CD4-positive, alpha-beta T cell treated with Interleukin-10 for 1 hour (primary cell): ENCODE data around the gene DOCK4.

Source experiments
- DNase-seq: peaks from one replicate; pipeline ENCODE4 v3.0.0-alpha.2; 2020

Gene DOCK4

DNA sequence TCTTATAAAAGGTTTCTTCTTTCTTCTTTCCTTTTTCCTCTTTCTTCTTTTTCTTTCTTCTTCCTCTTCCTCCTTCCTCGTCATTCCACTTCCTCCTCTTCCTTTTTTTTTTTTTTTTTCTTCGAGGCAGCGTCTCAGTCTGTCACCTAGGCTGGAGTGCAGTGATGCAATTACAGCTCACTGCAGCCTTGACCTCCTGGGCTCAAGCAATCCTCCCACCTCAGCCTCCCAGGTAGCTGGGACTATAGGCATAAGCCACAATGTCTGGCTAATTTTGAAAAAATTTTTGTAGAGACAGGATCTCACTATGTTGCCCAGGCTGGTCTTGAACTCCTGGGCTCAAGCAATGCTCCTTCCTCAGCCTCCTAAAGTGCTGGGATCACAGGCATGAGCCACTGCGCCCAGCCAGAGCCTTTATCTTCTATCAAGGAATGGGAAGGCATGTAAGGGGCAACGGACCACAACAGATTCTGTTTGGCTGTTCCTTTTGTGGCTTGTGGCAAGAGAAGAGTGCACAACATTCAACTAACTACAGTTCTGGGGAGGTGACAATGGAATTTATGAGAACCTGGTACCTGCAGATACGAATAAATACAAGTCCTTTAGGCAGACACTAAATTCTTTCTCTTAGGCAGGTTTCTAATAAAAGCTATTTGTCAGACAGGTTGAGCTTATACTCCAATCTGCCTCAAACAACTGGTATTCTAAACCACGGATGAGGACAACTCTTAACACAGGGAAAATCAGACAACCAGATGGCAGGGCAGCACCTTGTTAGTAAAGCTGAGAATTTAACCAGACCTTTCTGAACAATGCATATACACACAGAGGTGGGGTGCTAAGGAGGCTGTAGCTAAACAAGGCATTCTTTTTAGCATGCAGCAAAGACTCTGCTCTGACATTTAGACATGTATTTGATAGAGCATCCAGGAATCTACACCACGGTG, 100.3 kb downstream of the DOCK4 start:
- DNase-seq = no peak

DNA sequence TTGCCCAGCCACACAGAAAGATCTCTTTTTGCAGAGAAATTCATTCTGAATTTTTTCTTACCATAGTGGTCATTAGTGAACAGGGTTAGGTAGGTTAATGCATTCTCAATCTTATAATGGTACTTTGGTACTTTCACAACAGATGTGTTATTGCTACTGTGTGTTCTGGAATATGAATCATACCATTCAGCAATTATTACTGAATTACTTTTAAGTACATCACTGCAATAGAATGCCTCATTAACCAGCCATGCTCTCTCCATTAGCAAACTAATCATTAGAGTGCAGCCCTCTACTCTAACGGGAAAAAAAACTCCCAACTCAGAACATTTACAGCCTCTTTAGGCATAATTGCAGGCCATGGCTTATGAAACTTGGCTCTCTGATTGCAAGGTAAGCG, 102.1 kb downstream of the DOCK4 start:
- DNase-seq = no peak

DNA sequence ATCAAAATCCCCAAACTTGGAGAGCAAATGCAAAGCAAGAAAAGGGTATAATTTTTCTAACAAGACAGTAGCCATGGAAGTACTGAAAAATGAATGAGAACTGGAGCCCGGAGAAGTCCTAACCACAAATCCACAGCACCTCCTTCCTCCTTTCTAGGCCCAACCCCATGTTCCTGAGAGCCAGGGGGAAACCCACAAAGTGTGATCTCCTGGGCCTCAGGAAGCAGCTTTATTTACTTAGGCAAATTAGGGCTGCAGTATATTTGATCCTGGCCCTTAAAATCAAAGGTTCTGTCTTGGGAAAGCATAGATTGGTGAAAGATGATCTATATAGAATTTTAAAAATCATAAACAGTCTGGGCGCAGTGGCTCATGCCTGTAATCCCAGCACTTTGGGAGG, 103.0 kb downstream of the DOCK4 start:
- DNase-seq = no peak

DNA sequence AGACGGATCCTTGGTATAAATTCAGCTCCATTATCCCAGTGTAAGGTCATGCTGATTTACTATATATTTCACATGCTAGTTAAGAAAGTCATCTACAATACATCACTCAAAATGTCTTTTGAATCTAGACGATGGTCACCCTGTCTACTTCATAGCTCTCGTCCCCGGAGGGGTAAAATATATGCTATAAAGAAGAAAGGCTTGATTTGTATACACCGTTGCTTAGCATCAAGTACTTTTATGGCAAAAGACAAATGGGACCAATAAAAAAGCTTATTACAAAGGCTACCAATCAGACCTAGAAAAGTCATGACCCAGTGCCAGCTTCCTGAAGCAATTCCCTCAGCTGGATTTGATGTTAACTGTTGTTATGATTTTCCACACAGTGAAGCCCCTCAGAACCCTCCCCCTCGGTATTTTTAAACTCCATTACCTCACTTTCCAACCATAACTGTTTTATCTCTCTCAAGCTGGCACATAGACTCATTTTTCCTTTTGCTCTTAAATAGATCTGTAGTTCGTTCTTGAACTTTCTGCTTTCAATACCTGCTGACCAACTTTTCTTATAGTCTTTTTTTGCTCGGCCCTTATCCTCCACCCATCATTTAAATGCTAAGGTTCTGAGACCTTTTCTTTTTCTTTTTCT, 104.9 kb downstream of the DOCK4 start:
- no peak for DNase-seq

DNA sequence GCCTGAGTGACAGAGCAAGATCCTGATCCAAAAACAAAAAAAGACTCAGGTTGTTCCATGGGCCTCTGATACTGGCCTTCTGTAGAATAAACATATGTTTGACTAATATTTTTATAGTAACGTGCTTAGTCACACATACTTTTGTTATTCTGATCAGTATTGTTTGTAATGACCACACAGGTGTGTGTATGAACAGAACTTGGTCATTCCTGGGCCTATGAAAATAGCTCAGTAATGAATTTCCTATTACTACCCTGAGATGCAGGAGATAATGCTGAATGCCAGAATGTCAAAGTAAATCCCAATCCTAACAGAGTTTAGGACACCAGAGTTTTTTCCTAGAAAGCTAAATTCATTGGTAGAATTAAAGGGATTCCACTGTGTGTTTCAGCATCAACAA, 108.7 kb downstream of the DOCK4 start:
- DNase-seq = no peak

DNA sequence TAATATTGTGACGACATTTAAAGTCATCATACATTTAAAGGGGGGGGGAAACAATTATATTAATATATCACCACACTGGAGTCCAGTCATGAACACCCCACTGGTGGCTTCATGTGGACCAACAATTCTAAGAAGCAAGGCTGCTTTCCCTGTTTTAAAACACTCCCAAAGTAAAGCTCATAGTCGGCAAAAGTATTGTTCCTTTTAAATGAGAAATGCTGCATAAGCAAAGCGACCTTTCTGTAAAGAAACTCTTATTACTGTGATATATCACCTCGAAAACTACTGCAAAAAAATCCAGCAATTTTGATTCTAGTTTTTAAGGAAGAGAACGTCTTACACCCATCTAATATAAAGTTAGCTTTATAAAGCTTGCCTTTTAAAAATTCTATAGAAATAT, 112.8 kb downstream of the DOCK4 start:
- no peak for DNase-seq

DNA sequence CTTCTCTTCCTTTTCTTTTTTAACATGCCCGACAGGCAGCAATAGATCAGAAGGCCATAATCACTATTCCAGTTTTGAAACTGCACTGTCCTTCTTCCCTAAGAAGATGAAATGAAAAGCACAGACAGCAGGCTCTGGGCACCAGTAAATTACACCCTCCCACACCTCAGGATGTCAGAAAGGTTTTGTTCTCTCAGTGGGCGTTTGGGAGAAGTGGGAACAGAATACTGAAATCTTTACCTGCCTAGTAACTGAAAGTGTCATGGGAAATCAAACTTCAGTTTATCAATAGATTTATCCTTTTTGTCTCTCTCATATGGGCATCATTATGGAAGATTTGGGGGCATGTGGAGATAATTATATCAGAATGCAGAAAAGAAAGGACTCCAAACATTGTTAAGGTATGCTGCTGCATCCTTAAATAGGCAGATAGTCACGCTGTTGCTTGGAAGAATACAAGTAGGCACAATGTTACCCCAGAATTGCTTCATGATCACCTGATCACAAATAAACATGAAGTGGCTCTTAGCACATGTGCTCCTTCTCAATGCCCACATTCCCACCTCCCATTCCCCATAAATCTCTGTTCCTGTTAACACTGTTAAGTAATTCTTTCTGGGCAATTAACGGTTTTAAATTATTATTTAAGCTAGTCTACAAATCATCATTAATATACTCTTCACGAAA, 113.3 kb downstream of the DOCK4 start:
- DNase-seq = no peak

DNA sequence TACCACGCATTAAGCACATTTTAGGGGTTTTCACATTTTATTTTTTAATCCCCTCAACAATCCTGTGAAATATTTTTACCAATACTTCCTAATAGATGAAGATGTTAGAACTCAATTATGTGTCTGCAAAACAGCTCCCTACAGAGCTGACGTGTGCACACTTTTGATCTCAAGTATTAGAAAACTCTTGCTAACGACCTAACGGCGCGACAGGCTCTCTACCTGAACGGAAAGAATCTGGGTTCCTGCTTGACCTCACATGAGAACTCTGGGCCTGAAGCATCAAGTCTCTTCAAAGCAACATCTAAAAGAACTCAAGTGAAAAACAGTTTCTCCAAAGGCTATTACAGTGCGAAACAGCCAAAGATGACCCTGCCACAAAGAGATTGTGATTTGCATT, 113.9 kb downstream of the DOCK4 start:
- no peak for DNase-seq

DNA sequence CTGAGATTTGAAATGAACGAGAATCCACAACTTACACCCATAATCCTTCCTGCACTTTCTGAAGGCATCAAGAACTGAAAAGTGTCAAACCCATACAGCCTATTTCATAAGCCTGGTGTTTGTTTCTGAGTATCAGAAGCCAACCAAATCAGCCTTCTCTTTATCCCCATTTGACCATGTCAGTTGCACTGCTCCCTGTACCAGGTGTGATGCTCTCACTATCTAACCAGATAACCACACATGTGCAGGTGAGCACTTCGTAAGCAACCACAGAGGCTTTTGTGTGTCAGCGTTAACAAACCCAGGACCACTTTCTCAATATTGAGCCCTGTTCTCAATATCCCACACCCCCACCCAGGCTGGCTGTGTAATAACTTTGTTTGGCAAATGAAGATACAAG, 114.4 kb downstream of the DOCK4 start:
- no peak for DNase-seq

DNA sequence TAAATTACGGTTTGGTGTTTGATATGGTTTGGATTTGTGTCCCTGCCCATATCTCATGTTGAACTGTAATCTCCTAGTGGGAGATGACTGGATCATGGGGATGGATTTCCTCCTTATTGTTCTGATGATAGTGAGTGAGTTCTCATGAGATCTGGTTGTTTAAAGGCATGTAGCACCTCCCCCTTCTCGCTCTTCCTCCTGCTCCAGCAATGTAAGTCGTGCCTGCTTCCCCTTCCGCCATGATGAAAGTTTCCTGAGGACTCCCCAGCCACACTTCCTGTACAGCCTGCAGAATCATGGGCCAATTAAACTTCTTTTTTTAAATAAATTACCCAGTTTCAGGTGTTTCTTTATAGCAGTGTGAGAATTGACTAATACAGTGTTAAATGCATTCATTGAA, 116.6 kb downstream of the DOCK4 start:
- DNase-seq = no peak

DNA sequence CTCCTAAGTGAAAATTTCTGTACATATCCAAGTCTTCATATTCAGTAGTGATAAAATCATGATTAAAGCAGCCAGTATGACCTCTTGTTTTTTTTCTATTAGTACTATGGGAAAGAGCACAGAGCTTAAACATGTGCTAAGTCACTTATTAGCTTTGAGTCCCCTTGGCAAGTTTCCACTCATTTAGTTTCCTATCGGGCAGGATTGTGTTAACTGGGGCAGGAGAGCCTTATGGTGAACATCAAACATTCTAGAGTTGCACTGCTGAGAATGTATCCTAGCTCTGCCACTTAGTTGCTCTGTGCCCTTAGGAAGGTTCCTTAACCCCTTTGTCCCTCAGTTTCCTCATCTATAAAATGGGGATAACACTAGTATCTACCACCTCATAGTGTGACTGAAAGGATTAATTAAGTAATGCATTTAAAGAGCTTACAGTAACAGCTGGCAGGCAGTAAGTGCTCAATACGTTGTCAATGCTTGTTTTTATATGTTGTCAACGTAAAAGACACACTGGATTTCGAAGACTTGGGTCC, 117.6 kb downstream of the DOCK4 start:
- DNase-seq = no peak

DNA sequence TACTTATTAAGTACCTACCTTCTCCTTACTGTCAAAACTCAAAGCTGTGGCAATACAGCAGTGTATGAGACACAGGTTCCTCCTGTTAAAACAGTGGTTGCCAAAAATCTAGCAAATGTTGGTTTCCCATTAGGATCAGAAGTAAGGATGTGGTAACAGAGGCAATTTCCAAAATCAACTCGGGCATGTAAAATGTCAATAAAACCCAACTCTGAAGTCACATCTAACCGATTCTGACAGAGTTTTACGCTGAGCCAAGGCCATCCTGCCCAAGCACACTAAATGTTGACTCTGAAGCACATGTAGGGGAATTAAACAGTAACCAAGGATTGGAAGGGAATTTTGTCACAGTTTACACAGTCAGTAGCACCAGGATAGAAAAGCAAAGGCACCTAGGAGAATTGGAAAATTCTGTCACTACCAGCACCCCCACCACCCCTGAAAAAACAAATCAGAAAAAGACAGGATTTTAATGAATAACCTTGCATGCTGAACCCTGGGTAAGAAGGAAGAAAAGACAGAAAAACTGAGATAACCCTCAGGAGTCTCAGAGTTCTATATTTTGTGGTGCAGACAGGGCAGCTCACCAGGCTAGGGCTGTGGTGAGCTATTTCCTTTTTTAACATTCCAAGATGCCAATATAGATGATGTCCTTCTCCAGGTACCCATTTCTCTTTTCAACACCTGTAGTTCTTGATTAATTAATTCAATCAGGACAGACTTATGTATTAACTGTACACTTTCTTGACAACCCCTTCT, 119.5 kb downstream of the DOCK4 start:
- DNase-seq = no peak

DNA sequence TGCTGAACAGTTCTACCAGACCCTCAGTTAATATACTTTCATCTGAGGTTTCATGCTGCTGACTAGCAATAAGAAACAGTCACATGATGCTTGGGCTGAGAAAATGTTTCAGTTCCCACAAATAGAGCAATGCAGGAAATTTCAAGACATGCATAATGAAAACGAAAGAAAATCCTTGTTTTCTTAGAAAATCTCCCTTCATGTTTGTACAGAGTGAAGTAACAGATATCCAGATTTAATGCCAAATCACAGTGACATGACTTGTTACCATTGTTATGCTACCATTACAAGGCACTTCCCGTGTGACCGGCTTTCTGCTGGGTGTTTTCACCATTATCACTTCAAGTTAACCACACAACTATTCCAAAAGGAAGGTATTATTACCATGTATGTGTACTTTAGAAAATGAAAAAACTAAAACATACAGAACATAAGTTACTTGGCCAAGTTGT, 121.7 kb downstream of the DOCK4 start:
- DNase-seq = no peak

DNA sequence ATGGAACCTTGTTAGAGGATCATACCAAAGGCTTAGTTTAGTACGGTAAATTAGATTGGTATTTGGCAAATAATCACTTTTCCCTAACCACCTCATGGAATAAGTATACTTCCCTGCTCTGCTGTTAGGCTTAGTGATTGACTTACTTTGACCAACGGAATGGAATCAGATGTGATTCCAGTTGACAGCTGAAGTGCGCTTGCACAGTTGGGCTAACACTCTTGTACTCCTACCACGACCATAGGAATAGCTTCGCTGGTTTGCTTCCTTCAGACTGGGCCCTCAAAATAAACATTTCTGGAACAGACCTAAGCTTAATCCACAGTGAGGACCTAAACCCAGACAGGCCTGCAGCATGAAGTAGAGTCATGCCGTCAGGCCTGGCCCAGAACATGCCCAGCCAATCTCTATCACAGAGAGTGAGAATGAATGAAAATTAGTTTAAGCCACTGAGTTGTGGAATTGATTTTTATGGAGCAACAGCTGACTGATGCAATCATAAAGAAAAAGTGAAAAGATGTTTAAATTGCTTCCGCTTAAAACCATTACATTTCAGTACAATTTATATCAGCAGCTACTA, 122.3 kb downstream of the DOCK4 start:
- DNase-seq = no peak

DNA sequence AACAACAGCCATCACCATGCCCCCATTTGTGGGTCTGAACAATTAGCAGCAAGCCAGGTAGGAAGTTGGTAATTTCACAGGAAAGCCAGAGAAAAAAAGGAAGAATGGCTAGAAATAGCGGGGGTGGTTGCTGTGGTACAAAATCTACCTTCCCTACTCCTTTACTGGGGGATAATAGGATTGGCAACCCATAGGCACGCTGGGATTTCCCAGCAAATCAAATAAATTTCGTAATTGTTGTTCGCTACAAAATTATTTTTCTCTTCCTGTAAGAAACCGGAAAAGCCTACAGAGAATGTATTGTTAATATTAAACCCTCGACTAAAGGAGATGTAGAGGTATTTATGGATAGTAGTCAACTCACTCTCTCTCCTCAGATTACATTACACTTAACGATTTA, 123.9 kb downstream of the DOCK4 start:
- no peak for DNase-seq

DNA sequence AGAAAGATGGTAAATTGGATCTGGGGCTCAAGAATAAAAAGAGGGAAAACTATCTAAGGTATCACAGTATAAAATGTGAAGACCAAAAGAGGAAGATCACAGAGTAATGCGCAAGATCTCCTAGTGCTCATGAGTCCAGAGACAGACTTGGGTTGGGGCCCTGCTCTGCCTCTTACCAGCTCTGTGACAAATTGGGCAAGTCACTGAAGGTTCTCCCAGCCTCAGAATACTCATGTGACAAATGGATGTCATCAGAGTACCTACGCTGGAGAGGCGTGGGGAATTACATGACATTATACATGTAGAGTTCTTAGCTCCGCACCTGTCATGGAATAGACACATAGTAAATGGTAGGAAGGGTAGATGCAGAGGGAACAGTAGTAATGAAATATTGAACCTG, 124.4 kb downstream of the DOCK4 start:
- DNase-seq = no peak

DNA sequence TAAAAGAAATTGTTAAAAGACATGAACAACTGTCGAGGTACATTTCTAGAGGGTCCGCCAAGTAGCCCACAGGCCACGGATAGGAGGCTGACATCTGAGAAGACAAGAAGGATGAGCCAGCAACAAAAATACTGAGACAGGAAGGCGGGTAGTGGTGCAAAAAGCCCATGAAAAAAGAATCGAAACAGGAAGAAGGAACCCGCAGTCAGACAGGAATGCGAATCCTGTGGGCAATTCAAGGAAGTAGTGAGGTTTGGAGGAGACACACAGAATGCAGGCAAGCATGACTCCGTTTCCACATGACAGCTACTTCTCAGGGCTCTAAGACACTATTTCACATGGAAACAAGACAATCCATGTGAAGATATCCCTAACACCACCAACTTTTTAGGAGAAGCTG, 125.2 kb downstream of the DOCK4 start:
- DNase-seq = no peak

DNA sequence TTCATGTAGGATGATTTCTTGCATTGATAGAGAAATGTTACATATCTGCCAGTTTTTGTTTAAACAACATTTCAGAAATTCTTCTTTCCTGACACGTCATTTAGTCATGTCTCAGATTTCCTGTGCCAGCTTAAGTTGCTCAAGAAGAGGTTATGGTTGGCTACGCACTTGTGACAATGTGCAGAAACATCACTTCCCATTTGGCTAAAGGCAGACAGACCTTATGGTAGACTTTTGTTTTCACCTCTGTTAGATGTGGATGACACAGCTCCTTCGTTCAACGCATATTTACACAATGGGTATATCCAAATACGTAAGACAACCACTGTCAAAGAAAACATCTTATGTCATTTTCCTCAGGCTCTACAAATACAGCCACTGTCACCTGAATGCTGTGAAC, 125.8 kb downstream of the DOCK4 start:
- peak; percentile 6 for DNase-seq

DNA sequence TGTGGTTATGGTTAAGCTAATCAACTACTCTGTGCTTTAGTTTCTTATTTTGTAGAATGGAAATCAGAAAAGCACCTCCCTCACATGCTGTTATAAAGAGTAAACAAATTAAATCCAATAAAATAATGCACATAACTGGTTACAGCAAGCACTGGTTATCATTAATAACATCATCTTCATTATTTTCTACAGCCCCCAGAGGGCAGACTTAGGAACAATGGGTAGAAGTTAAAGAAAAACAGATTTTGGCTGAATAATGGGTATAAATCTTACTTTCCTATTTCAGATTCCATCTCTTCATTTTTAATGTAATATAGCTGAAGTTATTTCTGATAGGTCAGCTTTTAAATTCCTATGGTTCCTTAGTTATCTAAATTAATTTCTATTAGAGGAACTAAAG, 126.5 kb downstream of the DOCK4 start:
- no peak for DNase-seq

DNA sequence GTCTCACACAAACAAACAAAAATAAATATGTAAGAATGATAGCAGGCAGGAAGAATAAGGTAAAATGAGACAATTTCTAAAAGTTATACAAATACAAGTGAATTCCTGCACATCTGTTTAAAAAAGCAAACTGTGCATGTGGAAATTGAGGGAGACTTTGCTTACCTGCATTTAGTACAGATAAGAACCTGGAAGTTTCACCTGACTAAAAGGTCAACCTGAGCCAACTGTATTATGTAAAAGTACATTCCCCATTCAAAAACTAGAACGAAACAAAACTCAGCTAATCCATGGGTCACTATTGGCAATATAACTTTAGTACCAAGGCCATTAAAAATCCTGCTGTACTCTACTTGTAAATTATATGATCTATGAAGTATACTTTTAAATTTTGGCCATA, 127.1 kb downstream of the DOCK4 start:
- DNase-seq = no peak

DNA sequence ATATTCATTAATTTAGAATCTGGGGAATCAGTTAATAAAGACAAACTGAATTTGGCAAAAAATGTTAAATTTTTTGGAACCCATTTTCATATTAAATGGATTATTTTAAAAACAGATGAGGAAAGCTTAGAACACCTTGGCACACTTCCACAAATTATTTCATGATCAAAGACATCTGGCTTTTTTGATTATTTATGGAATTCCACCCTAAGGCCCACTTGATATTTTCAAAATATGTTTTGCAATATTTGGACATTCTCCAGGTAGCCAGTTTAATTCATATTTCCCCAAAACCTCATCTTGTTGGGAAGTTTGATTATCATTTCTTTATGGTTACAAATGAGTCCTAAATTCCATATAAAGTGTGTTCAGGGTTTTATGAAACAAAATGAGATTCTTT, 129.9 kb downstream of the DOCK4 start:
- DNase-seq = no peak

DNA sequence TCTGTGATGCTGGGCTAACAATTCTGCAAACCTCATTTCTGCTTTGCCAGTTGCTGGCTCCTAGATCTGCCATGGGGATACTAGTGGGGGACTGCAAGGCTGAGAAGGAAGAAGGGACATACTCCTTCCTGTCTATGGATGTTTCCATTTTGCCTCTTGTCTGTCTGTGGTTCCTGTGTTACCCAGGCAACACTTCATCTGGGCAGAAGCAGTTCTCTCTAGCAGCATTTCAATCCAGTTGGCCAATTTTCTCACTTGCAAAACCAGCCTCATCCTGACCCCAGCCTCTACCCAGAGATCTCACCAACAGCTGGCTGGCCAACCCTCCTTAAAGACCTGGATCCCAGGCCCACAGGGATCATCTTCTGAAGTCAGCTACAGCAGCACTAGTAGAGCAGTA, 131.7 kb downstream of the DOCK4 start:
- DNase-seq = no peak
